Globus pallidus (tissue), 1 donor: ENCODE measurements around the gene SLC7A11.
A peak's percentile ranks its signal among the peaks of the same experiment; 100 is the strongest.

Source experiments
- DNase-seq: peaks from one replicate; pipeline ENCODE4 v3.0.0-alpha.2; 2015; ENCODE audit warnings: low spot score

SLC7A11 gene

DNA sequence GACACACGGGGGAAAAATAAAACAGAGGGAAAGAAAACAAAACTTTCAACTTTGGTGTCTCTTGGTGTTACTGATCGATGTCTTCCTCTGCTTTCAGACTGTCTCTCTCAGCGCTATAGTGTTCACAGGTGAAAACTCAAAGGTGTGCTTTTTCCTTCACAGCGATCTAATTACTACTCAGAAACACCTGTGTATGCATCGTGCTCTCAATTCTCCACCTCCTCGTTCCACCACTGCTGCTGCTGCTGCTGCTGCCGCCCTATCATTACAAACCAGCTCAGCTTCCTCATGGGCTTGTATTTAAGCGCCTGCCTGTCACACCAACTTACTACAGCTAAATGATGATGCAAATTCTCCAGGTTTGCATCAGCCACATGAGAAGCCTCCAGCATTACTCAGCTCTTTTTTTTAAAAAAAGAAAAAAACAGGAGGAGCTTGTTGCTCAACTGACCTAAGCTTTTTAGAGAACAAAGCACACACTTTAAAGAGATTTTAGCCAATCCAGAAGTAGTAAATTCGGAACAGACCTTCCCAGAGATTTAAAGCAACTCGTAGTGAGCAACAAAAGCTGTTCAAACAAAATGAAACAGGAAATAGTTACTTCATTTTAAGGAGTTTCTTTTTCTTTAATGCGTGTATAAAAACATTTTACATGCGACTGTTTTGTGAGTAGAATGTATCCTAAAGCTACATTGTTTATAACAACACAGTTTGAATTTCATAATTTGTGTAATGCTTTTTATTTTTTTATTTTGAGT, at the start of gene SLC7A11:
TSS of gene SLC7A11 (minus strand) at position 274 of the 758 bp plus-strand sequence. CDS start 280 bp downstream, outside the sequence.
- DNase-seq, result peak; percentile 63

GRCh38 chr4:138291431-138291830, 49.3 kb upstream of the SLC7A11 start:
- no peak for DNase-seq

- DNase-seq, result no peak
Observed at GRCh38 chr4:138290805-138291204, 48.7 kb upstream of the SLC7A11 start.

- DNase-seq, result no peak
Observed at GRCh38 chr4:138279286-138279685, 37.1 kb upstream of the SLC7A11 start.

DNA sequence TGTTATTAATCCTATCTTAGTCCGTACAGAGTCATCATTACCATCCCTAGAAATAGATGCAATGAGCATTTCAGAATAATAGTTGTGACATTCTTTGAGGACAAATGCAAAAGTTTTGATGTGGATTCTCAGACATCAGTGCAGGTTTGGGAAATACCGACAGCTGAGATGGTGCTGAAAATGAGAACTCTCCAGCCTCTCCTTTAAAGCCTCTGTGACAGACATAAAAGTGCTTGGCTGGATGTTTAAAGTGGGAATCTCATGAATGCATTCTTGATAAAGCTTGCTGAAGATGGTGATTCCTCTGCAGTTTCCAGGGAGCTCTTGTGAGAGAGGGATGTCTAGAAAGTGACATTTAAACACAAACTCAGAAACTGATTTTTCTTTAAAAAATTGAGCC, 35.0 kb upstream of the SLC7A11 start:
- no peak for DNase-seq

DNA sequence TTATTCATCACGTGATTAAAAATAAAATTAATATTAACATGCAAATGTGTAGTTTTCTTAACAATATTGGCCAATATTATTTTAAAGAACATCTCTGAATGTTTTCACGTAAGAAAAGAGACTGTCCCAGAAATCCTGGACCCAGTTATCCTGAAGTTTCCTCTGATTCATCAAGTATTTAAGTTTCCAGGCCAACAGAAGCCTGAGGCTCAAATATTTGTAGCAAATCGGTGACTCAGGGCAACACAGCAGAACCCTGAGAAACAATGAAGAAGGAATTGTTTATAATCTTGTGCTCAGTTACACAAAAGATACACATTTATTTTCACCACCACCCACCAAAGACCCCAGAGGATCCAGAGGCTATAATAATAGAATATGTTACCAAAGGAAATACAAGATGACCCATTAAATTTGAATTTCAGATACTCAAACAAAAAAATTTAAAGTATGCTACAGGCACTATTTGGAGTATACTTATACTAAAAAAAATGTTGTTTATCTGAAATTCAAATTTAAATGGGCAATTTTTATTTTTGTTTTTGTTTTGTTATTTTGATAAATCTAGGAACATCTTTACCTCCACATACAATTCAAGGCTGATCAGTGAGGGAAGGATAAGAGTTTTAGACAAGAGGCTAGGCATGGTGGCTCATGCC, 33.9 kb upstream of the SLC7A11 start:
- DNase-seq, result peak; percentile 29

- DNase-seq, result no peak
Observed at GRCh38 chr4:138275216-138275615, 33.1 kb upstream of the SLC7A11 start.

- DNase-seq, result no peak
Observed at GRCh38 chr4:138269175-138269574, 27.0 kb upstream of the SLC7A11 start.

GRCh38 chr4:138267835-138268234, 25.7 kb upstream of the SLC7A11 start:
- no peak for DNase-seq

DNA sequence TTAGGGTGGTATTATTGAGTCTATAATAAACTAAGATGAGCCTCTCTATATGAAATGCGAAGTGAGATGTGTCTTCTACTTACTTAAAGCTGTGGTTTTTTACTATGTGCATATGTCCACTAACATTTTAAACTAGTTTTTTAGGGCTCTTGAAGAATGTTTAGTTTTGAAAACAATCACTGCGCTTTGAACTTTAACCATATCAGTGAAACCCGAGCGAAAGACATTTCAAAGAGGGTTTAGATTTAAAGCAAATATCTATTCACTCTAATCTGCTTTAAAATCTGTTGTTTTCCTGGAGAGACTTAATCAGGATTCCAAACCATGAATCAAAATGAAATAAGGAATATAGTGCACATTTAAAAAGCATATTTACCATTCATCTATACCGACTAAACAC, 24.8 kb upstream of the SLC7A11 start:
- no peak for DNase-seq

DNA sequence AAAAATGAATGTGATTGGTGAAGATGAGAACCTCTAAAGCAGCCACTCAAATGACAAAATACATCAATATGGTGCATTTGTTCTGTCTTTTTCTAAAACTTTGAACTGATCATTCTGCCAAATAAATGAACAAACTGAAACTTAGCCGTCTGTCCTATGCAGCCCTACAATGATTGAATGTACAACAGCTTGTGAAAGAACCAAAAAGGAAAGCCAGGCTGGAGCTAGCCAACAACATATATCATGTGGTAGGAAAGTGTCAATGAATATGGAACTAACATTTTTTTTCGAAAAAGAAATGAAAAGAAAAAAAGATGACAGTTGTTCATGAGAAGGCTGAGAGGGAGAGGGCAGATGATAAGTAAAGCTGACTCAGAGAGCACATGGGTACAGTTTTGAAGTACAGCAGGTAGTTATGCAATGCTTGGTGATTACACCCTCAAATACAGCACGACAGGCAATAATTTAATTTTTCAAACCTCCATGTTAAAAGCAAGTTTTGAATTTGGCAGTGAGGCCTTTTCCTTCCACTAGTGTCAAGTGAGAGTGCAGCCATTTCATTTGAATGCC, 21.2 kb upstream of the SLC7A11 start:
- DNase-seq, result no peak

GRCh38 chr4:138262469-138262868, 20.3 kb upstream of the SLC7A11 start:
- DNase-seq, result no peak

GRCh38 chr4:138262030-138262429, 19.9 kb upstream of the SLC7A11 start:
- no peak for DNase-seq

- no peak for DNase-seq
Observed at GRCh38 chr4:138259824-138260223, 17.7 kb upstream of the SLC7A11 start.

DNA sequence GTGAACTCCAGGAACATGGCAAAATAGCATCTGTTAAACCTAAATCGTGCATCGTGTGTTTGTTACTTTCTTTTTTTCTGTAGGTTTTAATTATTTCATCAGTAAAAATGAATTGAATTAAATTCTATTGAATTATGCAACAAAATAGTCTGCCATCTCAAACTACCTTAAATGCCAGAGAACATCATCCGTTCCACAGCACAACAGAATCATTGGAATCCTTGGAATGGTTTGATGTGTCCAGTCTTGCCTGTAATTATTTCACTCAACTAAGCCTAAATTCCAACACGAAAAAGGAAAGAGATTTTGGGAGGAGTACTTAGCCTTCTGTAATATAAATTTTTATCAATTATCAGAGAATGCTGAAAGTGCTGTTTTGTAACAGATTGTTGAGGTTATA, 17.1 kb upstream of the SLC7A11 start:
- no peak for DNase-seq

DNA sequence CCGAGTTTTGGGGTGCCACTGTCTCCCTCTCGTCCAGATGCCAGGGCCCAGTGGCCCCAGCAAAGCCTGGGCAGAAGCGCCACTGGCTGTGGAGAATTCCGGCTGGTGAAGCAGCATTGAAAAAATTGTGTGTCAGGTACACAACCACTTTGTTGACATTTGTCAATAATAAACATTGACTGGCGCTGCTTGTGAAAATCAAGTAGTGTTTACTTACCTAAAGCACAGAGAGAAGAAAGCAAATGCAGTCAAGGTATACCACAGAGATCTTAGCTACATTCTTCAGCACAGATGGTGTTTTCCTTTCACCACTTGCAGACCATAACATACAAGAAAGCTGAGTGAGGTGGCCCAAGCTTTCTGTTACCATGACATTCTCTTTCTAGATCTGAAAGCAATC, 14.5 kb upstream of the SLC7A11 start:
- DNase-seq, result no peak

- no peak for DNase-seq
Observed at GRCh38 chr4:138255917-138256597, 13.9 kb upstream of the SLC7A11 start.

DNA sequence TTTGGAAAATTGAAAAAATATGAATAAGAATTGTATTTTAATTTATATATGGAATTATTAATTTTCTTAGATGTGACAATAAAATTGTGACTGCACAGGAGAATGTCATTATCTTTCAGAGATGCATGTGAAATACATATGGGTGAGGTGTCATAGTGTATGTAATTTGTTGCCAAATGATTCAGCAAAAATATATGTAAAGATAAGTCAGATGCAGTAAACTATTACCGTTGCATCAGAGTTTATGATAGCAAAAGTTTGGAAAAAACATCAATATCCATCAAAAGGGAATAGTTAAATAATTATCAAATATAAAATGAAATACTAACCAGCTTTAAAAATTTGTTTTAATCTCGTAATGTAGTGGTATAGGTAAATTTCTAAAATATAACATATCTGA, 10.4 kb upstream of the SLC7A11 start:
- DNase-seq, result no peak

DNA sequence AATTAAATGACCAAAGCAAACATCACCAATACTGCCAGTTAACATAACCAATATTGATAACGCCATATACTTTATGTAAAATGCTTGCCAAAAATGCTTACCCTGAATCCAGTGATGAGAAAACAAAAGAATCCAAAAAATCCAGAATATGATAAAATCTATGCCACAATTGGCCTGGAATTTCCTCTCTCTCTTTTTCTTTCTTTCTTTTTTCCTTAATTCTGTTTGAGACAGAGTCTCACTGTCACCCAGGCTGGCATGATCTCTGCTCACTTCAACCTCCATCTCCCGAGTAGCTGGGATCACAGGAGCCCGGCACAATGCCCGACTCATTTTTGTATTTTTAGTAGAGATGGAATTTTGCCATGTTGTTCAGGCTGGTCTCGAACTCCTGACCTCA, 9.8 kb upstream of the SLC7A11 start:
- no peak for DNase-seq

DNA sequence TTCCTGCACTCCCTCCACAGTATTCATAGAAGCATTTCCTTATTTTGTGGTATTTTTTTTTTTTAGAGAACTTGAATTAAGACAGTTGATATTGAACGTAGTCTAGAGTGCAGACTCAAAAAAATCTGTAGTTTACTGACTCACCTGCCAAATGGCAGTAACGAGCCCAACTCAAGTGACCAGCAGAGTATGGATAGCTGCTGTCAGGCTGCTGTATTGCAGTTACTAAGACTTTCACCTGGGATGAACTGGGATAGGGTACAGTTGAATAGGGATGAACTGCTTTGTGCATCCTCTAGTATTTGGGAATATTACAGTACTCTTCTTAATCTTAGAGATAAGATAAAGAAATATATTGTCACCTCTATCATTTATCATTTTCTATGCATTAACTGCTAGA, 7.0 kb upstream of the SLC7A11 start:
- no peak for DNase-seq

DNA sequence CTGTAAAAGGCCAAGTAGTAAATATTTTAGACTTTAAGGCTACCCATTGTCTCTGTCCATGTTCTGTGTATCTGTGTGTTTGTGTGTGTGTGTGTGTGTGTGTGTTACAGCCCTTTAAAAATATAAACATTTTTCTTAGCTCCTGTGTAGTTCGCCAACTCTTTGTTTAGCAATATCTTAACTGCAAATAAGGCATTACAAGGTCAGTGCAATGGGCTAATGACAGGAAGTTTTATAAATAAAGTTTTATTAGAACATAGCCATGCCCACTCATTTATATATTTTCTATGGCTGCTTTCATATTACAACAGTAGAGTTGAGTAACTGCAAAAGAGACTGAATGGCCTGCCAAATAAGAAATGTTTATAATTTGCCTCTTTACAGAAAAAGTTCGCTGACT, 5.9 kb upstream of the SLC7A11 start:
- no peak for DNase-seq

DNA sequence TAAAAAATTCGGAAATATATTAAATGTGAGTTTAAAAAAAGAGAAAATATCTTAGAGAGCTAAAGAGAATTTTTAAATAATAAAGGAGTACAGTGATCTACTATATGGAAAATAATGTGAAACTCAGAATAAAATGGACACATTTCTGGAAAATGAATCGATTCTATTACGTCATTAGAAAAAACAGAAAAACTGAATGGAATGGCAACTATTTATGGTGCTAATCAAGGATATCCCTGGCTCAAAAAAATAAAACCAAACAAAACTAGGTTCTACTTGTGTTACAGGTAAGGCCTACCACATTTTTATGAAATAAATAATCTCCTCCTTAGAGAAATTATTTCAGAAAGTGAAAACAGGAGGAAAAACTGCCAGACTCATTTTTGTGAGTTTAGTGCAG, 5.5 kb upstream of the SLC7A11 start:
- DNase-seq, result no peak

DNA sequence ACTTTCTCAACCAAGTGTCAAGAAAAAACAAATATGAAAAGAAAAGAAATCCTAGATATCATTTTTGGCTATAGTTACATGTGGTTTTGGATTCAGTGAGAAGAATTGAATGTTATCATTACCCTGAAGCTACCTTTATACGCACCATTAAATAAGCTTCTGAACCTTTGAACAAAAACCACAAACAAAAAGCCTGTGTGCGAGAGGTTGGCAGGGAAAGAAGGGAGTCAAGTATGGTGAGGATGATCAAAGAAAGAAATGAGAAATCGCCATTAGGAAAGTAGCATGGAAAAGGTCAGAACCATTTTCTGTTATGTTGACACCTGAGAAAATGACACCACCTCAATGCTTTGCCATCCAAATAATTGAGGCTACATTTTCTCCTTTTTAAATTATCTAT, 1.2 kb upstream of the SLC7A11 start:
- no peak for DNase-seq
